Stimulated activated CD4-positive, alpha-beta T cell treated with anti-CD3 and anti-CD28 coated beads, TNF-alpha, amount 100 ng/mL, for 1 hour (primary cell): Measurements from ENCODE around the gene KCTD2.
"Not testable (repeated sequence)": the region's sequence is repeated elsewhere in the genome, so short reads cannot be mapped to it uniquely, and the experiment has no call there.

ENCODE experiments used
- DNase-seq, 3 donors: peaks; one replicate each; pipeline ENCODE4 v3.0.0-alpha.2; 2020; ENCODE audit warnings: low read depth in 3 of 3, low spot score in 1 of 3

The KCTD2 gene

GRCh38 chr17:75049057-75049456 lies 2.0 kb downstream of the KCTD2 start:
- DNase-seq = no peak

DNA sequence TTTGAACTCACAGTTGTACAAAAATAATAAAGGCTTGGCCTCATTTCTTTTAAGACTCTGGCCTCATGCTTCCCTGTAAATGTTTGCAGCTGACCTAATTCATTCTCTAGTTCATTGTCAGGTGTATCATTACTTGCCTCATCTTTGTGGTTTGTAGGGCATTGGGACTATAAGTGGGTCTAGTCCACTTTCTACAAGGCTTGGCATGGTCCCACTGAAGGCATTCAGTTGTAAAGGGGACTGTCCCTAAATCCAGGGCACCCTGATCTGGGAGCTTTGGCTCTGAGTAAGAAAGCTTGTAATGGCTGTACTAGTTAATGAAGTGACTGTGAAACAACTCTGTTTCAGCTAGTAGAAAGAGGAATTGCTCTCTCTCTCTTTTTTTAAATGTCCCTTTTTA lies 2.7 kb downstream of the KCTD2 start:
- DNase-seq = no peak

GRCh38 chr17:75051941-75052340 lies 4.9 kb downstream of the KCTD2 start:
- no peak for DNase-seq

DNA sequence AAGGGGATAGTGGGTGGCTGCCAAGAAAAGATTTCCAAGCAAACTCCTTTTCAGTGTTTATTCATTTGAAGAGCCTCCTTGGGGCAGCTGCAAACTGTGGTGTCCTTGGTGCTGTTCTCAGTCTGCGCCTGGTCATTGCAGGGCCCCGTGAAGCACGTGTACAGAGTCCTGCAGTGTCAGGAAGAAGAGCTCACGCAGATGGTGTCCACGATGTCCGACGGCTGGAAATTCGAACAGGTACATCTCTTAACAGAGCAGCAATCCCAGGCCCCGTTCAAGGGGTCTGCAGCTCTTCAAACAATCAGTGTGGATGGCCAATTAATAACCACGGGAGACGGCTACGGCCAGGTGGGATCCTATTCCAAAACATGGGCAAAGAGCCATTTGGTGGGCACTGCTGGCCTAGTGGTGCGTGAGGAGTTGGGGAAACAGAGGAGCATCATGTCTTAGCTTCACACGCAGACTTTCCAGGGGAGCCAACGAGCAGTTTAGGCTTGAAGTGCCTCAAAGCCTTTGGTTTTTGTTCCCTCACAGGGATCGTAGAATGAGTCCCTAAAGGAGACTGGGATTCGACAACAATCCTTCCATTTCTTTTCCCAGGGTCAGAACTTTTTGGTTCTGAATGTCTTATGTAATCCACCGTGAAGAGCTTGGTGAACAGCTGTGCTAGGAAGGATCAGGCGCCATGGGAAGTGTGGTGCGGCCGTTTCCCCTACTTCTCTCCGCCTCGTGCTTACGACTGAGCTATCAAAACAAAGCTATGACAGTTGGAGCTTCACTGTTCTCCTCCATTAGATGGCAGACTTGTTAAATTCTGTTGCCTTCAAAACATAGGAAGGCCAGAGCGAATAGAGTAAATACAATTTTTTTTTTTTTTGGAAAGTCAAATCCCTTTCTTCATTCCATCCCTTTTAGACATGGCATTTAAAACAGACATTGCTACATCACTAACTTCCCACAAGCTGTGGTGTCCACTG lies 12.6 kb downstream of the KCTD2 start:
- DNase-seq = no peak

DNA sequence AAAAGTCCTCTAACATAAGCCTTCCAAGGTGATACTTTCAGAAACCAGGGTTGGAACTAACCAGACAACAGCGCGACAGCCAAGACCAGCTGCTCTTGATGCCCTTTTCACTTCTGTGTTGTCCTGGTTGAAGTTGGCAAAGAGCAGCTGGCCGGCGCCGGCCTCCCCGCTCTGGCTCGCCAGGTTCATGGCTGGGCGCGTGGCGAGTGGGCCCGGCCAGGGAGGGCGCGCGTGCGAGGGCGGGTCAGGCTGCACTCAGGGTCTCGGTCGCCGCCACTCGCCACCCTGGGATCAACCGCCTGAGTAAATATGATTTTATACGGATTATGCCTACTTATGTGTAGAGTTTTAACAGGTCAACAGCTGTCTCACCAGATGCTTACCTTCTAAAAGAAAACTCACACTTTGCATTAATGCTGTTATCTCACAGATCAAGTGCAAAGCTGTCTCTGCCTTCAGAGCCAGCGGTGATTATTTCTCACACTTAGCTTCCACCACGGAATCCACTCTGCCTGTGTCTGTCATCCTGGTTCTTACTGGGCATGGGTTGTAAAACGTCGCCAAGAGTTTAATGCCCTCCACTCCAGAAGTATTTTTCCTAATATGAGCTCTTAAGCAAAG lies 13.5 kb downstream of the KCTD2 start:
- DNase-seq = no peak

DNA sequence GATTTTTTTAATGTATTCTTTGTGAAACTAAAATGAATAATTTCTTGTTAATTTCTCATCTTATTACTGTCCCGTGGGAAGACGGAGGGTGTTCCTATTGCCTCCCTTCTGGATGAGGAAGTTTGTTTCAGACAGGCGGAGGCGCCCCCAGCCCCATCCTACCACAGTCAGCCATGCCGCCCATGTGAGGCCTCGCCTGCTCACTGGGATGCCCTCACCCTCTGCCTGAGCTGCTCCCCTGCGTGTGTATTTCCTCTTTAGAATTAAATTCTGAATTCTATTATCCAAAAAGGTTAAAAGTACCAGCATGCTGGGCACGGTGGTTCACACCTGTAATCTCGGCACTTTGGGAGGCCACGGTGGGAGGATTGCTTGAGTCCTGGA lies 14.0 kb downstream of the KCTD2 start:
- DNase-seq = no peak

GRCh38 chr17:75061618-75062017 lies 14.6 kb downstream of the KCTD2 start:
- DNase-seq = no peak

- DNase-seq = no peak
Measured at GRCh38 chr17:75063201-75063600, 16.2 kb downstream of the KCTD2 start.

- DNase-seq = no peak
Measured at GRCh38 chr17:75063626-75064025, 16.6 kb downstream of the KCTD2 start.

DNA sequence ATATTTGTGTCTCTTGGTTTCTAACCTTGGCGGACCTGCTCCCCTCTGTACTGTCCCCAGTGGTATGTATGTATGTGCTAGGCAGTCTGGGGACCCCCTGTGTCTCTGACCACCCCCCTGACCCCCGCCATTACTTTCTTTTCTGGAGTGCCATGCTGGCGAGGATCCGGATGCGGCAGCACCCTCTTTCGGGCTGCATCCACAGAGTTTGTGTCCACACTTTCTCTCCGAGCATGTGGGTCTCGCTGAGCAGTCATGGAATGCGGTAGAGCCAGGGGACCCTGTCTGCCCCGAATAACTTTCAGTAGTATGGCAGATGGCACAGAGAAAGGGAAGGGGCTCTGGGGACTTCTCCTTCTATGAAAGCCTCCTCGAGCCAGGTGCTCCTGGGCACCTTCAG lies 17.0 kb downstream of the KCTD2 start:
- DNase-seq = no peak

DNA sequence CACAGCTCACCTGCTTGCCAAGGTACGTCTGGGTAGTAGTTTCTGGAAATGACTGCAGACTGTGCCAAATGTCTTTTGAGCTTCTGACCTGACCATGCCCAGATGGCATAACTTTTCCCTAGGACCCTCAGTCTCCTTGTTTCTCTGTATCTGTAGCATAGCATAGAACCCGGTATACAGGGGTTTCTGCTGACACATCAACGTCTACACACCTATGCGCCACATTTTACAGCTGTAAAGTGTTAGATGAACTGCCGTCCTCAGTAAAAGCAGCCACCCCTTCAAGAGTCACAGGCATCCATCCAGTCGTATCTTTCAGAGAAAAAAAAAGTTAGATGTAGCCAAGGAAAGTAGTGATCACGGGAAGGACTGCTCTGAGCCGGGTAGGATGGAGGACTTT lies 17.4 kb downstream of the KCTD2 start:
- no peak for DNase-seq

- no peak for DNase-seq
Measured at GRCh38 chr17:75064867-75065561, 18.0 kb downstream of the KCTD2 start.

GRCh38 chr17:75065562-75066151 lies 18.6 kb downstream of the KCTD2 start:
- no peak for DNase-seq

- DNase-seq = no peak
Measured at GRCh38 chr17:75067856-75068255, 20.8 kb downstream of the KCTD2 start.

DNA sequence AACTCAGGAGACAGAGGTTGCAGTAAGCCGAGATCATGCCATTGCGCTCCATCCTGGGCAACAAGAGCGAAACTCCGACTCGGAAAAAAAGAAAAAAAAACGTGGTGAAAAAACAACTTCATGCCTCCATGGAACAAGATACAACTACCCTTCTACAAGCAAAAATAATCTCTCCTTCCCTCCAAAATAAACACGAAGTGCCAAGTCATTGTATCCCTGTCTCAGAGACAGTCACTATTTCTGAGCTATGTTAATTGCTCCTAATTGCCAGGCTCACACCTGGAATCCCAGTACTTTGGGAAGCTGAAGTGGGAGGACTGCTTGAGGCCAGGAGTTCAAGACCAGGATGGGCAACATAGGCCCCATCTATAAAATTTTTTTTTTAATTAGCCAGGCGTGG lies 21.7 kb downstream of the KCTD2 start:
- DNase-seq = no peak

GRCh38 chr17:75069783-75070182 lies 22.8 kb downstream of the KCTD2 start:
- no peak for DNase-seq

GRCh38 chr17:75071478-75072271 lies 24.6 kb downstream of the KCTD2 start:
- not testable (repeated sequence) for DNase-seq

DNA sequence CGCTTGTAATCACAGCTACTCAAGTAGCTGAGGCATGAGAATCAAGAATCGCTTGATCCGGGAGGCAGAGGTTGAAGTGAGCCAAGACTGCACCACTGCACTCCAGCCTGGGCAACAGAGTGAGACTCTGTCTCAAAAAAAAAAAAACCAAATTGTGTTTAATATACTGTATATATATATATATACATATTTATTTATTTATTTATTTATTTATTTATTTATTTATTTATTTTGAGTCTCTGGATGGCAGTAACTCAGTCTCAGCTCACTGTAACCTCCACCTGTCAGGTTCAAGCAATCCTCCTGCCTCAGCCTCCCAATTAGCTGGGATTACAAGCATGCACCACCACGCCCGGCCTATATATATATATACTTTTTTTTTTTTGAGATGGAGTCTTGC lies 25.9 kb downstream of the KCTD2 start:
- DNase-seq = not testable (repeated sequence)

GRCh38 chr17:75073618-75074047 lies 26.6 kb downstream of the KCTD2 start:
- no peak for DNase-seq

- no peak for DNase-seq
Measured at GRCh38 chr17:75074532-75074931, 27.5 kb downstream of the KCTD2 start.
